DMS 273 treated with DMSO at 0.1 percent for 48 hours (cell line): ENCODE measurements around the gene IGLL5.
"Not testable (repeated sequence)": the region's sequence is repeated elsewhere in the genome, so short reads cannot be mapped to it uniquely, and the experiment has no call there.

Source experiments
- DNase-seq: peaks from one replicate; lab custom pipeline; 2025; lab: John Stamatoyannopoulos, UW

Gene IGLL5

DNA sequence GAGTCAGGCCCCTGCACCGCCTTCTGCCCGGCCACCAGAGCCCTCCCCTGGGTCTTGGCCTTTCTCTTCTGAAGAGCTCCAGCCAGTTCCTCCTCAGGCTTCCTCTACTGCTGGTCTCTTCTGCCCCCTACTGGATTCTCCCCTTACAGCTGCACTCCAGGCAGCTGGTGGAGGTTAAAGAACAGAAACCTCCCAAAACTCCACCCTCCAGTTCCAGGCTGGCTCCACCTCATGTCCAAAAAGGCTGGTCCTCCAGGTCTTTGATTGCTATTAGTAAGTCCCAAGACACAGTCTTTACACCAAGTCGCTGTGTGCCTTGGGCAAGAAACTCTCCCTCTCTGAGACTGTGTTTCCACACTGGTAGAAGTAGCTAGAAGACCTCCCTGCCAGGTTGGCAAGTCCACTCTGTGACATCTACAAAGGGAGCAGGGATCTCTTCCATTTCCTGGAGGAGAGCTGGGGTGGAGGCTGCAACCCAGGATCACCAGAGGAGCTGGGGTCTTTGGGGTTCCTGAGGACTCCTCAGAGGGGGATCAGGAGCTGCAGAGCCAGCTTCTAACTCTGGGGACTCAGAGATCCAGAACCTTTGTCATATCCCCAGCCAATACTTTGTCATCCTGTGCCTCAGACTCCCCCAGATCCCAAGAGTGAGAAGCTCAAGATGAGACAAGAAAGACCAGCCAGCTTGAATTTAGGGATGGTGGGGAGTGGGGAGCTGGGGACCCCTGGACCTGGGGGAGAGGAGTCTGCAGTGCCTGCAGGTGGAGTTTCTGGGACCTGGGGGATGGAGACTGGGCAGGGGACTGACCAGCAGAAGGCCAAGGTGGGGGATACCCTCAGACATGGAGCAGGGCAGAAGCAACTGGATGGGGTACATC lies 3.4 kb upstream of the IGLL5 start:
- DNase-seq: peak; percentile 13

DNA sequence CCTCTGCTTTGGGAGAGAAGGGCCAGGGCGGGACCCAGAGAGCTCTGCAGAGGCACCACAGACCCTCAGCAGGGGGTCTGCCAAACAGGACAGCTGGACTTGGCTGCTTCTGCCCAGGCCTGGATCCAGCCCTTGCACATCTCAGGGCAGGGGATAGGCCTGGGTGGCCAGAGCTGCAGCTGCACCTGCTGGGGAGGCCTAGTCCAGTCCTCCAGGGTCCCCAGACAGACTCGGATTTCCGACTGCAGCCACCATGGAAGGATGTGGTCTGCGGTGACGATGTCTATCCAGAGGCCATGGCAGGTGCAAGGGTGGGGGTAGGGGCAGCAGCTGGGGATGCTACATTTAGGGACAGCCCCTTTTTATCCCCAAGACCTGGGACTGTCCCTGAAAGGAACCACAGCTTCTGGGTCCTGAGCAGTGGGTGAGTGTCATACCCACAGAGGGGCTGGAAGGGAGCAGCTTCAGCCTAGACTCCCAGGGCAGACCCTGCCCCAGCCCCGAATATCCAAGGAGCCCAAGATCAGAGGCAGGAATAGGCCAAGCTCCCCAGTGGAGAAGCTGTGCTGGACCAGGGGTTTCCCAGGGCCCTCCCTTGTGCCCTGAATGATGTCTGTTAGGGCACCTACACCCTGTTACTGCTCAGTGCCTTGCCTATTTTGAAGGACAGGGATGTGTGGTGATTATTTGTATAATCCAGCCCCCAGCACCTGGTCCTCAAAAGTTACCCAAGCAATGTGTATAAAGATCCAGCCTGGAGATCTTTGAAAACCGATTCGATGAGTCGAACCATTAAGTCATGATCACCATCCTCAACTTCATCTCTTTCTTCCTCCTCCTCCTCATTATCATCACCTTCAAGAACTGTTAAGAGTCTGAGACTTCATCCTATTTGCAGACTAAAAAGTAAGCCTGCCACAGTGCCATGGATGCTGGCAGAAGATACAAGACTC lies 2.5 kb upstream of the IGLL5 start:
- no peak for DNase-seq

DNA sequence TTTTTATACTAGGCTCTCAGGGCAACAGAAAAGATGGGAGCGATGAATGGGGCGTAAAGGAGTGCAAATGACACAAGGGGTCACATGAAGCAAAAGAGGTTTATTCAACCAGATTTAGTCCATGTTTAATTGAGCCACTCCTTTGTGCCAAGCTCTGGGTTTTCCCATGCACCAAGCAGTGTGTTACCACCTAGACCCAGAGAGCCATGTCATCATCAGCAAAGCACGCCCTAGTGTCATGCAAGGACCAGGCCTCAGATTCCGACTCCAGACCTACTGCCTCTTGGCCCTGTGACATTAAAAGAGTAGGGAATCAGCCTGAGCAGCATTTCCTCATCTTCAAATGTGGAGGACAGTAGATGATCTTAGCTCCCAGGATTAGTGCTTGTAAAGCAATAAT lies 1.1 kb upstream of the IGLL5 start:
- no peak for DNase-seq

DNA sequence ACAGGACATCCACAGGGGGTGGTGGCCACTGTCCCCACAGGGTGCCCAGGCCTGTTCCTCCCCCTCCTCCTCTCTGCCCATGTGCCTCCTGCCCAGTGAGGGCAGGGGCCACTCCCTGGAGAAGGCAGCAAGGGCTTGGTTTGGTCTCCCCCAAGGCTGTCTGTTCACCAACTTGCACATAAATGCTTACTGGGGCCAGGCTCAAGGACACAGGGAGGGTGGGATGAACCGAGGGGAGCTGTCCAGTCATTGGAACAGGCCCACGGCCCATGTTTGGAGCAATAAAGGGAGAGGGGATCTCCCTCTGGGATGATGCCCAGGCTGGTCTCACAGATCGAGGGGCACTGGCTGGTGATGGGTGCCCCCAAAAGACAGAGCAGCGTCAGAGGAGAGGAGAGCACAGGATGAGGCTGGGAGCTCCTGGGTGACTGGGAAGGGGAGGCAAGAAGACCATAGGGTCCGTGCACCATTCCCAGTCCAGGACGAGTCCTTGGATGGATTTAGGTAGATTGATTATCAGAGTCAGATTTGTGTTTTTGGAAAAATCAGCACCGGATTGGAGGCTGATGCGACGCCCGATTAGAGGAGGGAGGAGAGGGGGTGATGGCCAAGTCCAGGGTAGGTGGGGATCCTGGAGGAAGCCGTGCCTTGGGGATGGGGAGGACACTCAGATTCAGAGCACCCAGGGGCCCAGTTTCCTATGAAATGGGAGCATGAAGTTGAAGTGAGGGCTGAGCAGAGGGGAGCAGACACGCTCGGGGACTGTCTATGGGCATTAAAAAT lies 1.1 kb downstream of the IGLL5 start:
- DNase-seq: no peak

DNA sequence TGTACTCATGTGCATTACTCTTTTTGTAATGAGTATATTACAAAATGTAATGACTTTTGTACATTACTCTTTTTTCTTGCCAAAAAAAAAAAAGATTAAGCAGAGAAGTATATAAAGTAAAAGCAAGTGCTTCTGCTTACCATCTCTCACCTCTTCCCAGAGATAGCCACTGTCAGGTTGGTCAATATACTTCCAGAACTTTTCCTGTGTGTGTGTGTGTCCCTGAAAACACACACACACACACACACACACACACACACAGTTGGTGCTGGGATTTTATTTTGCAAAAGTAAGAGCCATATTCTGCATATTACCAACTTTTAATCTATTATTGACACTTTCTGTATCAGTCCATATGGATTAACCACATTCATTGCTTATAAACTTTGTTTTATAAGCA lies 2.5 kb downstream of the IGLL5 start:
- no peak for DNase-seq

DNA sequence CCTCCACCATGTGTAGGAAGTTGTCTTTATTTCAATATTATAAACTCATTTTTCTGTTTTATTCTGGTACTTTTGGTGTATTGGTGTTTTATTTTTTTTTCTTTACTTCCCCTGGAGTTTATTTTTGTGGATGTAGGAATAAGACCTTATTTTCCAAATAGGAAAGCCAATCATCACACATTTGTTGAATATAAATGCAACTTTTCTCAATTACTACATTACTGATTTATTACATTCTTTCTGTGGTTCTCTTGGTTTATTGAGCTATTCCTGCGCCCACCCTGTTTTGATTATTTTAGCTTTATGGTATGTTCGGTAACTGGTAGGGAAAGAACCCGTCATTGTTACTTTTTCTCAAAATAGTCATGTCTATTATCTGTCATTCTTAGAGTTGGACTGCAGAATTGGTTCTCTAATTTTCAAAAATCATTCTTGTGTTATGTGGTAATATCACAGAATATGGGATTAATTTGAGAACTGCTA lies 3.6 kb downstream of the IGLL5 start:
- DNase-seq: no peak

DNA sequence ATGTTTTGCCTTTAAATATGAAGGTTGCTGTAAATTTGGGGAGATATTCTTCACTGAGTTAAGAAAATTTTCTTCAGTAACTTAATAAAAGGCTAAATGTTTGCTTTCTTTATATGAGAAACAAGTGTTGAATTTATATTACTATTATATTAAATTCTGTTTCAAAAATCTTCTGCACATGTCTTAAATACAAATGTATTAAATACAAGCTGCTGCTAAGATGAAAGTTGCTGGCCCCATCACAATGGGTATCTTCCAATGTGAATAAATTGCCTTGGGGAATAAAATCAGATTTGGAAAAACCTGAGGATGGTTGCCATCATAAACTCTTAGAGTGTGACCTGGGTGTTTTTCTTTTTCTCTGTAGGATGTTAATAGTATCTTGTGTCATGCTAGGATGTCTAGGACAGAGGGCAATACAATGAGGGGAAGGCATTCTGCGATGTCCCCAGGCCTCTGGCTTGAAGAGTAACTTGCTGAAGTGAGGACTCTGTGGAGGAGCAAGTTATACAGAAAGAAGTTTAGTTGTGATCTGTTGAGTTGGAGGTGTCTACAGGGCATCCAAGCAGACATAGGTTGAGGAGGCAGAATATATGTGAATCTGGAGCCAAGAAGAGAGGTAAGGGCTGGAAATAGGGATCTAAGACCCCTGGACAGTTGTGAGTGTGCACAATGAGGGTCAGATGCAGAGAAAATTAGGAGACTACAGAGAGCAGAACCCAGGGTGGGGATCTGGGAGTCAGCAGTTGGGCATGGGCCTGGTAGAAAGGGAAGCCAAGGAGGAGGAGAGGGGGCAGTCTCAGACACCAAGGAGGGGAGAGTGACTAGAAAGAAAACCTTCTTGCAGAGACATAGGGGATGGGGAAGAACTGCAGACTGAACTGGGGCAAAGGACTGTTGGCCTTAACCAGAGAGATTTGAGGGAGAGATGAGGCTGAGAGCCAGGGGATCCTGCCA lies 4.8 kb downstream of the IGLL5 start:
- no peak for DNase-seq

DNA sequence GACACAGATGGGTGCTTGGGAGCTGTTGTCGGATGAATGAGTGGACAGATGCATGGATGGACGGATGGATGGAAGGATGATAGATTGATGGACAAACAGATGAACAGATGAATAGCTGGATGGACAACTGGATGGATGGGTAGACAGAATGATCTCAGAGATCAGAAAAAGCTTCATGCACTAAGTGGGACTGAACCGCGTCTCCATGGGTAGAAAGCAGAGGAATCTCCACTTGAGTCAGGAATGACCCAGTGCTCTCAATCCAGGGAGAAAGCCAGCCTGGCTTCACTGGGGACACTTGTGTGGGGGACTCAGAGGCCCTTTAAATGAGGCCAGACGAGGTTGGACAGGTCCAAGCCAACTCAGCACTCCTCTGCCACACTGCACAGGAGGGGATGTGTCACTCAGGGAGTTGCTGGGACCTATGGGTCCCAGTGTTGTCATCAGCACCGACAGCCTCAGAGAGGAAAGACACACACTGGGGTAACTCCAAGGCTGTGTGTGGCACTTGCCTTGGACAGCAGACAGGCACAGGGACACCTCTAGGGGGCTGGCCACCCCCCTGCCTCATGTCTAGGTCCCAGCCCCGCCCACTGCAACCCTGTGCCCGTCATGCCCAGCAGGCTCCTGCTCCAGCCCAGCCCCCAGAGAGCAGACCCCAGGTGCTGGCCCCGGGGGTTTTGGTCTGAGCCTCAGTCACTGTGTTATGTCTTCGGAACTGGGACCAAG lies 5.6 kb downstream of the IGLL5 start:
- DNase-seq: no peak

DNA sequence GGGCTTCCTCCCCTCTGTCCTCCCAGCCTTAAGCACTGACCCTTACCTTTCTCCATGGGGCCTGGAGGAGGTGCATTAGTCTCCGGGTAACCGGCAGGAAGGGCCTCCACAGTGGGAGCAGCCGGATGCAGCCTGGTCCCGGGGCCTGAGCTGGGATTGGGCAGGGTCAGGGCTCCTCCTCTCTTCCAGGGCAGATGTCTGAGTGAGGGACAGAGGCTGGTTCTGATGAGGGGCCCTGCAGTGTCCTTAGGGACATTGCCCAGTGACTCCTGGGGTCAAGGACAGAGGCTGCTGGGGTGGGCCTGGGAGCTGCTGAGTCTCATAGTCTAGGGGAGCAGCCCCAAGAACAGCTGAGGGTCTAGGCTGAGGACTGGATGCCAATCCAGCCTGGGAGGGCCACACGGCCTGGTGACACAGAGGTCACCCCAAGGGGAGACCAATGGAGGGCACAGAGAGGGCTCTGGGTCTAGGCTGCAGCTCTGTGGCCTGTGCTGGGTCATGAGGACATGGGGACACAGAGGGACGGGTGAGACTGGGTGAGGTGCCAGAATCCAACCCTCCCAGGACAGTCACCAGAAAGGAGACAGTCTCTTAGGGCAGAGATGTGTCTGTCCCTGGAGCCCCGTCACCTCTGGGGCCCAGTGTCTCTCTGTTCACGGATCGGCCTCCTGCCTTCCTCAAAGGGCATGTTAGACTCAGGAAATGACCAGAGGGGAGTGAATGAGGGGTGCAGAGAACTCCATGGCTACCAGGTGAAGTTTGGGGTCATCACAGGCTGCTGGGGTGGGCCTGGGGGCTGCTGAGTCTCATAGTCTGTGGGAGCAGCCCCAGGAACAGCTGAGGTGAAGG lies 6.5 kb downstream of the IGLL5 start:
- DNase-seq: no peak

DNA sequence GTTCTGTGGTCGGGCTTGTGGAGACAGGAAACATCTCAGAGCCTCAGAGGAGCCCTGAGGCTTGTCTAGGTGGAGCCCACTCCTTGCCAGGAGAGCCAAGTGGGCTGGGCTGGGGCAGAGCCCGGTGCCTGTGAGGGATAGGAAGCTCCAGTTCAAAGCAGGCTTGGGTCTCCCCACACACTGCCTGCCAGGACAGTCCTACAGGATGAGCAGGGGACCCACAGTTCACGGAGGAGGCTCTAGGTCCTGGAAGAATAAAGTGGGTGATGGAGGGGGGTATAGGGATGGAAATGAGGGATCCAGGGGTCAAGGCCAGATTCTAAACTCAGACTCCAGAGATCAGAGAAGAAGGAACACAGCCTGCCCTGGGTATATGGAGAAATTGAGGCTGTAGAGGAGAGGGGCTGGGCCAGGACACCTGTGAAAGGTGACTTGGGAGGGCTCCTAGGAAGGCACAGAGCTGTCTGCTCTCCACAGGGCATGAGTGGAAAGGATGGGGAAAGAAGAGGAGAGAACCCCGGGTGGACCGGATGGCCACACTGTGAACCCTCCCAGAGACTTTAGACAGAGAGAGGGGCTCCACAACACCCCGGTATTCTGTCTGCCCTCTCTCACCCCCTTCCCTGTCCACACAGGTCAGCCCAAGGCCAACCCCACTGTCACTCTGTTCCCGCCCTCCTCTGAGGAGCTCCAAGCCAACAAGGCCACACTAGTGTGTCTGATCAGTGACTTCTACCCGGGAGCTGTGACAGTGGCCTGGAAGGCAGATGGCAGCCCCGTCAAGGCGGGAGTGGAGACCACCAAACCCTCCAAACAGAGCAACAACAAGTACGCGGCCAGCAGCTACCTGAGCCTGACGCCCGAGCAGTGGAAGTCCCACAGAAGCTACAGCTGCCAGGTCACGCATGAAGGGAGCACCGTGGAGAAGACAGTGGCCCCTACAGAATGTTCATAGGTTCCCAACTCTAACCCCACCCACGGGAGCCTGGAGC lies 7.4 kb downstream of the IGLL5 start:
- DNase-seq: no peak

DNA sequence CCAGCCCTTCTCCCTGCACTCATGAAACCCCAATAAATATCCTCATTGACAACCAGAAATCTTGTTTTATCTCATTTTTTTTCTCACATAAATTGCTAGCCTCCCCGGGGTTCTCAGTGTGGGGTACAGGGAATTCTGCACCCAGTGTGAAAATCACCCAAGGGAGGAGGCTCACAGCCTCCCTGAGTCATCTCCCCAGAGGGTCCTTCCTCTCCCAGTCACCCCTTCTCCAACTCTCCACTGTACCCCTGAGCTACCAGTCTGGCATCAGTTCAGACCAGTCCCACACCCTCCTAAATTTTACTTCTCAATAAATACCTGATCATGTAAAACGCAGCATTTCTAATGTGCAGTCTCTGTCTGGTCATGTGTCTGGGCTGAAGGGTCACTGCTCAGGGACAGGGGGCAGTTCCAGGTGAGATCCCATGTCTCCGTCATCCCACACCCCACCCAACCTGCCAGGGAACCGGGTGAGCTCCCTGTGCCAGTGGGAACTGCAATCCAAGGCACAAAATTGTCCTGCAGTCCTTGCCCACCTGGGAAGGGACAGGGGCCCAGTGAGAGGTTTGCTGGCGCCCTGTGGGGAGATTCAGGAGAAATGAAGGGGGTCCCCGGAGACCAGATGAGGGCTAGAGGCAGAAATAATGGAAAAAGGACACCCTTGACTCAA lies 8.3 kb downstream of the IGLL5 start:
- DNase-seq: no peak

DNA sequence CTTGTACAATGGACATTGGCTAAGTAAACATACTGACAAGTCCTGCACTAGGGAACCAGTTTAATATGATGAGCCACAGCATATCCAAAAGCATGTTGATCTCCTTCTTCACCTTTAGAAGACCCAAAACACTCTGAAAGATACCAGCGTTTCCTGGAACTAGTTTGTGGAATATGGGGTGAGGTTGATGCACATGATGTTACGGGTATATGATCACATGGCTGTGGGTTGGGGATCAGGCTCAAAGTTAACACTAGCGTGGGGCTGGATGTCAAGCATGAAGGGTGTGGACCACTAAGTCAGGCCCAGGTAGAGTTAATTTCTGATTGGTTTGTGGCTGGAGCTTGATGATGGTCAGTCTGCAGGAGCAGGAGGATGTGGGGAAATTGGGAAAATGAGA lies 9.0 kb downstream of the IGLL5 start:
- no peak for DNase-seq

DNA sequence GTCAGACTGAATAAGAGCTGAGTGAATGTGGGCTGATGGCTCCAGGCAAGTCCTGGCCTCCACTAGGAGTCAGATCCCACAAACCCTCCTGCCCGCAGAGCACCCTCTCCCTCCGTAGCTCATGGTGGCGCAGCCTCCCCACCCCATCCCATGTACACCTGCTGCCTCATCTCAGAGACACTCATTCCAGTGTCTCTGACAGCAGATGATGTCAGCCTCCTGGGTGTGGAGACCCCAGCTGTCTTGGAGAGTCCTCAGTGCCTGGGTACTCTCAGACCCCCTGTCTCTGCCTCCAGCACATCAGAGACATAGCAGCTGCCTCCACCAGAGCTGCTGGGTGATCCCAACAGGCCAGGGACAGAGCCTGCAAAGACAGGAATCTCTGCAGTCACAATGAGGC lies 9.5 kb downstream of the IGLL5 start:
- no peak for DNase-seq

DNA sequence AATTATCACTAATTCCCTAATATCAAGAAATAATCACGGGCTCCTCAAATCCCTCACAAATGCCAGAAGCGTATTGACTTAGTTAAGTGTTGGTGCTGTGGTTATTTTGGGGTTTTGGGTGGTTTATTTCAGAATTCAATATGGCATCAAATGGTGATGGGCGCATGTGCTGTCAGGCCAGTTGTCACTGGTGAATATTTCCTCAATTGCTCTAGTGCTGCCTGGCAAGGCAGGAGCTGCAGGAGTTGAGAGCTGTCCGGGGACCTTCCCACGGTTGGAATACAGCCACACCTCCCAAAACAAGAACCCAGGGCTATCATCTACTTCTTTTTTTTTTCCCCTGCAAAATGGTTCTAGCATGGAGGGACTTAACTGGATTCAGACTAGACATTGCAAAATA lies 10.3 kb downstream of the IGLL5 start:
- DNase-seq: no peak

DNA sequence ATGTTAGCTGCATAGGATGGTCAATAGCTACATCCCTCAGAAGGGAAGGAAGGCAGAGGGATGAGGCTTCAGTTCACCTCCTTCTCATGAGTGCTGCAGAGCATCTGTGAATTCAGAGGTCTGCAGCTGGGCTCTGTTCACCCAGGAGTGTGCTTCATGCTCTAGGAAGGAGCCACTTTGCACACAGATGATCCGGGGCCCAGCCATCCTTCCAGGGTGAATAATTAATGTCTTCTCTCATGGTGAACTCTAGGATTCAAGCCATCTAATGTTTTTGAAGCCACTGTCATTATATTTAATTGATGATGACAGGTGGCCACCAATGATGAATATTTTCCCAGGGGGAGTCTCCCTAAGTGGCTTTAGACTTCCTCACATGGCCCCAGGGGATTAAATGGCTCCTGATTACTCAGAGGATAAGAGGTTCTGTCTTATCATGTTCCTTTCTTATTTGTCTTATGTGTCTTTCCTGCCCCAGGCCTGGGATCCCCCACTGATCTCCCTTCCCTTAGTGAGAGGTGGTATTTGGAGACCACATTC lies 10.9 kb downstream of the IGLL5 start:
- not testable (repeated sequence) for DNase-seq

DNA sequence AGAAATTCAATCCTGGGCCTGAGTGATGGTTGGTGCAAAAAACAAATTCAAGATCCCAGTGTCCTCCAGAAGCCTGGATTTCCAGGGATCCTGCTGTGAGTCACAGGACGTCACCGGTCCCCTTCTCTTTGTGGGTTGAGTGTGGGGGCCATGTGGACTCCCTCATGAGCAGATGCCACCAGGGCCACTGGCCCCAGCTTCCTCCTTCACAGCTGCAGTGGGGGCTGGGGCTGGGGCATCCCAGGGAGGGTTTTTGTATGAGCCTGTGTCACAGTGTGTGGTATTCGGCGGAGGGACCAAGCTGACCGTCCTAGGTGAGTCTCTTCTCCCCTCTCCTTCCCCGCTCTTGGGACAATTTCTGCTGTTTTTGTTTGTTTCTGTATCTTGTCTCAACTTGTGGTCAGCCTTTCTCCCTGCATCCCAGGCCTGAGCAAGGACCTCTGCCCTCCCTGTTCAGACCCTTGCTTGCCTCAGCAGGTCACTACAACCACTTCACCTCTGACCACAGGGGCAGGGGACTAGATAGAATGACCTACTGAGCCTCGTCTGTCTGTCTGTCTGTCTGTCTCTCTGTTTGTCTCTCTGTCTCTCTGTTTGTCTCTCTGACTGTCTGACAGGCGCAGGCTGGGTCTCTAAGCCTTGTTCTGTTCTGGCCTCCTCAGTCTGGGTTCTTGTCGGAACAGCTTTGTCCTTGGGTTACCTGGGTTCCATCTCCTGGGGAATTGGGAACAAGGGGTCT lies 11.9 kb downstream of the IGLL5 start:
- not testable (repeated sequence) for DNase-seq
